ENCODE results near the gene SF3A1.

The SF3A1 gene

DNA sequence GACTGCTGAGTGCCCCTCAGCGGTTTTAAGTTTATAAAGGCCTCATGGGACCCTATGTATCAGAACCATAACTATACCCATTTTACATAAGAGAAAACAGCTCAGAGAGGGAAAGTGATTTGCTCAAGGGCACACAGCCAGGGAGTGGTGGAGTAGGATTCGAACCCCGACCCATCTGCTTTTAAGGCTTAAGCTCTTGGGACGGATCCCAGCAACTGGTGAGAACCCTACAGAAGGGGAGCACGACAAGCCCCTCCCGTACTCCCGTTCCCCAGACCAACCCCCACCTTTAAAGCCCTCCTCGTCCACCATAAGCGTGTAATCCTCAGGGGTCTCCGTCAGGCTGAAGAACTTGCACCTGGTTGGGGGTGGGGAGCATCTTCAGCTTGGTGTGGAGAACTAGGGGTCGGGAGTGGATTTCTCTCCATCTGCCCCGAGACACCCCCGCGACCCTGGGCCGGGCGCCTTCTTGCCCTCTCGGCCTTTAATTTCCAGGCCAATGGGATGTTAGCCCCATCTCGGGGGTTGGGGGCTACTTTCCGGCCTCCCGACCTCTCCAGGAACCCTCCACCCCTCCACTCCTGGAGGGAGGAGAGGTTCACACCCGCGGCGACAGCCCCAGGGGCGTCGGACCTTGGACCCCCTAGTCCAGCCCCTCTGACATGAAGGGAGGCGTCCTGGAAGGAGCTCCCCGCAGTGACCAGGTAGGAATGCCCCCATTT lies 68.1 kb downstream of the SF3A1 start:
- Histone ChIP-seq H2AFZ (ENCODE audit: low read depth, low read length) (no peak overlapping the region), H3K4me1 (ENCODE audit: low read length) (peaks cover 24% of the 10 kb centered on the region), H3K9ac (ENCODE audit: low read length) (peak overlapping the region; percentile 47), H3K36me3 (replicated peaks; ENCODE audit: low read depth, low read length) (no peaks in the 10 kb centered on the region), H3K27me3 (ENCODE audit: low read depth, low read length) (no peaks in the 10 kb centered on the region), H3K27ac (ENCODE audit: low read length) (no peak overlapping the region), H3K79me2 (ENCODE audit: low read length) (no peaks in the 10 kb centered on the region), H3K9me3 (ENCODE audit: insufficient read depth, low read length) (no peaks in the 10 kb centered on the region), H3K4me2 (ENCODE audit: low read length) (peak overlapping the region; percentile 93), H3K4me3 (ENCODE audit: low read length) (peak overlapping the region; percentile 75), H4K20me1 (ENCODE audit: insufficient read depth, low read length) (no peaks in the 10 kb centered on the region)
- TF ChIP-seq, protein P1, sequence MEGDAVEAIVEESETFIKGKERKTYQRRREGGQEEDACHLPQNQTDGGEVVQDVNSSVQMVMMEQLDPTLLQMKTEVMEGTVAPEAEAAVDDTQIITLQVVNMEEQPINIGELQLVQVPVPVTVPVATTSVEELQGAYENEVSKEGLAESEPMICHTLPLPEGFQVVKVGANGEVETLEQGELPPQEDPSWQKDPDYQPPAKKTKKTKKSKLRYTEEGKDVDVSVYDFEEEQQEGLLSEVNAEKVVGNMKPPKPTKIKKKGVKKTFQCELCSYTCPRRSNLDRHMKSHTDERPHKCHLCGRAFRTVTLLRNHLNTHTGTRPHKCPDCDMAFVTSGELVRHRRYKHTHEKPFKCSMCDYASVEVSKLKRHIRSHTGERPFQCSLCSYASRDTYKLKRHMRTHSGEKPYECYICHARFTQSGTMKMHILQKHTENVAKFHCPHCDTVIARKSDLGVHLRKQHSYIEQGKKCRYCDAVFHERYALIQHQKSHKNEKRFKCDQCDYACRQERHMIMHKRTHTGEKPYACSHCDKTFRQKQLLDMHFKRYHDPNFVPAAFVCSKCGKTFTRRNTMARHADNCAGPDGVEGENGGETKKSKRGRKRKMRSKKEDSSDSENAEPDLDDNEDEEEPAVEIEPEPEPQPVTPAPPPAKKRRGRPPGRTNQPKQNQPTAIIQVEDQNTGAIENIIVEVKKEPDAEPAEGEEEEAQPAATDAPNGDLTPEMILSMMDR (IDR thresholded peaks at IDR 0.05; ENCODE audit: low read depth, low read length), result no peak
- TF ChIP-seq EZH2phosphoT487 (IDR thresholded peaks at IDR 0.05; ENCODE audit: low read depth), result no peak

DNA sequence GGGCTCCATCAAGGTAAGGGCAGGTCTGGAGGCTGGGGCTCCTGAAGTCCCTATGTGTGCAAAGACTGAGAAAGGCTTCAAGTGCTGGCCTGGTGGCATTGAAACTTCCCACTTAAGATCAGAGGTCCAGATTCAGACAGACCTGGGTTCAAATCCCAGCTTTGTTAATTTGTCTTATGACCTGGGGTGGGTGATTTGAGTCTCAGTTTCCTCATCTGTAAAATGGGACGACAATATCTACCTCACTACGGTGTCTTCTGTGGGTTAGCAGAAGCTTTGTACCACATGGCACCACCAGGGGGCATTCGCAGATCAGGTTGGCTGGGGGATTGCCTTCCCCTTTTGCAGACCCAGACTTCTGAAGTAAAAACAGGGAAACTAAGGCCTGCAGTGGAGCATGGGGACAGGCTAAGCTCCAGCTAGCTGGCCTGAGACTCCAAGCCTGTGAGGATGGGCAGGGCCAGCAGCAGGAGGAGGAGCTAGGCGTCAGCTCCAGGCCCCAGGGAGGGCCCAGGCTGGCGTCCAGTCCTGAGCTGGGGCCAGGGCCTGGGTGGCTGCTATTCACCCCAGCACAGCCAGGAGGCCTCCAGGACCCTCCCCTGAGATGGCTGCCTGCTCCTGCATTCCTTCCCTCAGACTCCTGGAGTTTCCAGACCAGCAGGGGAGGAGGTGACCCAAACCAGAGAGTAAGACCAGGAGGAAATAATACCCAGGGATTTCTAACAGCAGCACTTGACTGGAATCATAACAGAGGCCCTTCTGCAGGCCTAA lies 68.9 kb downstream of the SF3A1 start:
- Histone ChIP-seq H3K4me2 (ENCODE audit: low read length) (peak overlapping the region; percentile 93), H3K27me3 (ENCODE audit: low read depth, low read length) (no peaks in the 10 kb centered on the region), H4K20me1 (ENCODE audit: insufficient read depth, low read length) (no peaks in the 10 kb centered on the region), H3K27ac (ENCODE audit: low read length) (no peak overlapping the region), H3K9me3 (ENCODE audit: insufficient read depth, low read length) (no peaks in the 10 kb centered on the region), H3K4me3 (ENCODE audit: low read length) (no peak overlapping the region), H3K9ac (ENCODE audit: low read length) (no peak overlapping the region), H3K79me2 (ENCODE audit: low read length) (no peaks in the 10 kb centered on the region), H3K4me1 (ENCODE audit: low read length) (peaks cover 24% of the 10 kb centered on the region), H2AFZ (ENCODE audit: low read depth, low read length) (no peak overlapping the region), H3K36me3 (replicated peaks; ENCODE audit: low read depth, low read length) (no peaks in the 10 kb centered on the region)
- TF ChIP-seq, protein P1 (IDR thresholded peaks at IDR 0.05; ENCODE audit: low read depth, low read length), result peak; percentile 96
- TF ChIP-seq EZH2phosphoT487 (IDR thresholded peaks at IDR 0.05; ENCODE audit: low read depth), result no peak

DNA sequence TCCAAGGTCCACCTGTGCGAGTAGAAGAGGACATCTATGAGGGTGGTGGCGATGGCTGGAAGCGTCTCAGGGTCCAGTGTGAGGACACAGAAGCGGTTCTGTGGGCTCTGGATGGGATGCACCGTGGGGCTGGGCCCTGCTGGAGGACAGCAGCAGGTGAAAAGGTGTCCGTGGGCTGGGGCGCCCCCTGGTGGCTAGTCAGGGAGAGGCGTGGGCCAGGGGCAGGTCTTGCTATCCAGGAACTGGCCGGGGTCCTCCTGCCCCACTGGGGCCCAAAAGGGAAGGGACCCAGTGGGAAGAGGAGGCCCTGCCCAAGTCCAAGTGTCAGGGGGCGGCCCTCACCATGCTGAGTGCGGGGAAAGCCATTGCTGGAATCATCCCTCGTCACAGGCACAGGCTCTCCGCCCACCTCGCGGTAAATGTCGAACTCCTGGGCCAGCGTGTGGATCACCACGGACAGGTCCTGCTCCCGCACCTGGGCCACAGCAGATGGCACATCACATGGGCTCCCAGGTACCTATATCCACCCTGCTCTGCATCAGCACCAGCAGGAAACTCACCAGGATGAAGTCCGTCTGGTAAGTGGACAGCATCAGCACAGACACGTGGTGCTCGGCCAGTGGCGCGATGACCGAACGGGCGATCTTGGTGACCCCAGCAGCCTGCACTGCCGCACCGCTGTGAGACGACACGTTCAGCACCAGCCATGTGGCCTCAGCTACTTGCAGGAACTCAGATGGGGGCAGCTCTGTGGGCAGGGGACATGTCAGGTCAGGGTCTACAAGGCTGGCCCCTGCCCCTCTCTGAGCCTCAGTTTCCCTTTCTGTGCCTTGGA lies 69.7 kb downstream of the SF3A1 start:
- no peak overlapping the region for H3K9ac ChIP-seq (ENCODE audit: low read length)
- H3K4me3 ChIP-seq (ENCODE audit: low read length), result no peak overlapping the region
- TF ChIP-seq EZH2phosphoT487 (IDR thresholded peaks at IDR 0.05; ENCODE audit: low read depth), result no peak
- TF ChIP-seq, protein P1 (IDR thresholded peaks at IDR 0.05; ENCODE audit: low read depth, low read length), result peak; percentile 94
- peaks cover 3% of the 10 kb centered on the region; the same call in 1 of the 2 replicates for H3K27me3 ChIP-seq (ENCODE audit: low read depth, low read length)
- no peak overlapping the region for H3K27ac ChIP-seq (ENCODE audit: low read length)
- H2AFZ ChIP-seq (ENCODE audit: low read depth, low read length), result no peak overlapping the region
- H3K9me3 ChIP-seq (ENCODE audit: insufficient read depth, low read length), result no peaks in the 10 kb centered on the region
- peaks cover 24% of the 10 kb centered on the region for H3K4me1 ChIP-seq (ENCODE audit: low read length)
- peak overlapping the region; percentile 93 for H3K4me2 ChIP-seq (ENCODE audit: low read length)
- H3K36me3 ChIP-seq (replicated peaks; ENCODE audit: low read depth, low read length), result no peaks in the 10 kb centered on the region
- H4K20me1 ChIP-seq (ENCODE audit: insufficient read depth, low read length), result no peaks in the 10 kb centered on the region
- H3K79me2 ChIP-seq (ENCODE audit: low read length), result no peaks in the 10 kb centered on the region

All from OCI-LY3 (cell line).